Measurements from ENCODE around the gene EPHB6.

GRCh38 chr7:142894985-142895593 is 40.2 kb downstream of the EPHB6 start:
- TF ChIP-seq CTCF (IDR thresholded peaks at IDR 0.05) (no peak), POLR2A (IDR thresholded peaks at IDR 0.05) (no peak)
